HAP-1 (cell line): ENCODE results near the gene GSN.

Source experiments
- DNase-seq, 2 experiments: peaks; one replicate each; pipeline ENCODE4 v3.0.0-alpha.2; 2016 to 2020; ENCODE audit warnings: low spot score in 2 of 2
- H3K27me3 ChIP-seq: fragments of 250-450 bp; sonication (Bioruptor Pico); 2 replicates; pipeline ENCODE4 v1.5.1; 2020; ENCODE audit warnings: low read depth, mild to moderate bottlenecking, moderate library complexity
- H3K36me3 ChIP-seq: fragments of 250-450 bp; sonication (Bioruptor Pico); replicated peaks from 2 replicates; pipeline ENCODE4 v1.5.1; 2020; ENCODE audit warnings: mild to moderate bottlenecking
- H3K4me1 ChIP-seq: fragments of 250-450 bp; sonication (Bioruptor Pico); 2 replicates; pipeline ENCODE4 v1.5.1; 2020; ENCODE audit warnings: mild to moderate bottlenecking
- H3K4me3 ChIP-seq: fragments of 250-450 bp; sonication (Bioruptor Pico); 2 replicates; pipeline ENCODE4 v1.5.1; 2020; ENCODE audit warnings: mild to moderate bottlenecking, moderate library complexity
- H3K9me3 ChIP-seq: fragments of 250-450 bp; sonication (Bioruptor Pico); 2 replicates; pipeline ENCODE4 v1.5.1; 2020; ENCODE audit warnings: mild to moderate bottlenecking, moderate library complexity
- in situ Hi-C: fragments of 300-500 bp; cut with MboI; formaldehyde crosslinking; loops from 3 replicates; pipeline ENCODE4 v1.14.3; 2020; ENCODE audit warnings: low sequenced_read_pairs, inconsistent platforms, mixed read lengths

GSN gene

DNA sequence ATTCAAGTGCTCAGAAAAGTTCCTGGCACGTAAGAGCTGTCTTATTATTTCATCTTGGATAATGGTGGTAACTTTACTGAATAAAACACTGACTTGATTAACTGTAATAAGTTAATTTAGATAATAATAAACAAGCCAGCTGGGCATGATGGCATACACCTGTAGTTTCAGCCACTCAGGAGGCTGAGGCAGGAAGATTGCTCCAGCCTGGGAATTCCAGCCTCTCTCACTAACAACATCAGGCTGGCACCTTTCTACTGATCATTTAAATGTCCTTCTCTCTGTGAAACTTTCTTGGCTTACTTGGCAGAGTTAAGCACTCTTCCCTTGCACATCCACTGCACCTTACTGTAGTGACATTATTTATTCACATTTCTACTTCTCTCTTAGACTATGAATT, 82.1 kb downstream of the GSN start:
- Histone ChIP-seq H3K27me3 (no peaks in the 10 kb centered on the region), H3K9me3 (no peaks in the 10 kb centered on the region), H3K36me3 (peaks cover 28% of the 10 kb centered on the region), H3K4me3 (no peak overlapping the region), H3K4me1 (no peaks in the 10 kb centered on the region)
- no peak for DNase-seq
- in situ Hi-C loops: no loop called here

DNA sequence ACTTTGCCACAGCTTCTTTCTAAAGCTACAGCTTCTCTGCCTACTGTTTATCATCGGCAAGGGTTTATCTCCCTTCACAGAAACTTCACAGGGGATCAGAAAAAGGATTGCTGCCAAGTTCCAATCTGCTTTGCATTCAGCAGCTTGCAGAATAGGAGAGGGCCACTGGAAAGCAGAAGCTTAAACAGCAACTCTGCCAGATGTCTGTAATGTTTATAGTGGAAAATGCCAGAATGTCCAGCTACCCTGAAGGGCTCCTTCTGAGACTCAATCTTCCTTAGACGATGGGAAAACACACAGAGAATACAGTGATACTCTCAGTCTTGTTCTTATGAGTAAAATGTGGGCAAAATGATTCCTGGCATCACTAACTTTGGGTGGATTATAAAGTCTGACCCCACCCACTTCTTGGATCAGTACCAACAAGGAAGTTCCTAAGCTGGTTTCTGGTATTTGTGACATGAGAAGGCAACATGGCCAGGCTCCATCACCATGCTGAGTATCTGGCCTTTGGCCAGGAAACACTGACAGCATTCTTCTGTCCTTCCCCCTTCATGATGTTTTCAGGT, 83.1 kb downstream of the GSN start:
- in situ Hi-C loops: no loop called here
- no peak overlapping the region for H3K4me3 ChIP-seq
- H3K36me3 ChIP-seq: peaks cover 28% of the 10 kb centered on the region
- no peaks in the 10 kb centered on the region for H3K4me1 ChIP-seq
- DNase-seq: no peak
- H3K27me3 ChIP-seq: no peaks in the 10 kb centered on the region
- H3K9me3 ChIP-seq: no peaks in the 10 kb centered on the region

DNA sequence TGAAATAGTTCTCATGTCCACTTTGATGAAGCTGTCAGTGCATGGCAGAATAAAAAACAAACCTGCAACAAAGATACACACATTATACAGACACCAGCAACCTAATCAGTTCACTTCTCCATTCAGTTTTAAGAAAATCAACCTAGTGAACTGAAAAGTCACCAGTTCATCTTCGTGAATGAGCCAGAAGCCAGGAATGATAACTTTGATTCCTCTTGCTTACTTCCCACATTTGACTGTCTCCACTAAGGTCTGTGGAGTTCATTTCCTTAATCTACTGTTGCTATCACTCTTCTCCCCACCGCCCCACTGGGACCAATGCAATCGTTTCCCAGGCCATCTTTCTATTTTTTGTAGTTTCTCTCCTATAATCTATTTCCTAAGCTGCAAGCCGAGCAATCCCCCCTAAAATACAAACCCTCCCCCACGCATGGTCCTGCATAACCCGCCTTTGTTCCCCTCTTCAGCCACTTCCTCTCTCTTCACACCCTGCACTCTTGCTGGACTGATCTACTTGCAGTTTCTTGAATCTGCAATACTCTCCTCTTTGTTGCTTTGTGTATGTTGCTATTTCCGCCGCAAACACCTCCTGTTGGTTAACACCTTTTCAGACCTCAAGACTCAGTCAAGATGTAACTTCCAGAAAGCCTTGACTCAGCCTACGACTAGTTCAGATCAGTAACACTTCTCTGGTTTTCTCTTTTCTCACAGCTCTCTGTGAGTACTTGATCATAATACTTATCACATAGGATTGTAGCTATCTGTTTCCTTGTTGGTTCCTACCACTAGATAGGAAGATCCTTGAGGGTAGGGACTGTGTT, 85.5 kb downstream of the GSN start:
- in situ Hi-C loops: no loop called here
- Histone ChIP-seq H3K27me3 (no peaks in the 10 kb centered on the region), H3K9me3 (no peaks in the 10 kb centered on the region), H3K4me3 (no peak overlapping the region), H3K36me3 (peaks cover 11% of the 10 kb centered on the region), H3K4me1 (no peaks in the 10 kb centered on the region)
- no peak for DNase-seq

DNA sequence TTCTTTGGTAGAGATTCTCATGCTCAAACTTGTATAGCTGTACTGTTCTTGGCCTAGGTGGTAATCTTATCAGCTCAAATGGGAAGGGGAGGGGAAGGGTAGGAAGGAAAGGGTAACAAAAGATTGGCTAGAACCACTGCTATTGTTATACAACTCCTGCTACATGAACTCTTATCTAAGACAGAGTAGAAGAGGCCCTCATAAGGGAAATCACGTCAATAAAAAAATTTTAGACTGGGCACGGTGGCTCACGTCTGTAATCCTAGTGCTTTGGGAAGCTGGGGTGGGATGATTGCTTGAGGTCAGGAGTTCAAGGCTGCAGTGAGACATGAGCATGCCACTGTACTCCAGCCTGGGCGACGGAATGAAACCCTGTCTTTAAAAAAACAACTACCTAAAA, 86.2 kb downstream of the GSN start:
- H3K36me3 ChIP-seq: peaks cover 8% of the 10 kb centered on the region; the same call in 1 of the 2 replicates
- no peak overlapping the region for H3K4me3 ChIP-seq
- in situ Hi-C loops: no loop called here
- no peaks in the 10 kb centered on the region for H3K27me3 ChIP-seq
- H3K9me3 ChIP-seq: no peaks in the 10 kb centered on the region
- no peak for DNase-seq
- no peaks in the 10 kb centered on the region for H3K4me1 ChIP-seq

DNA sequence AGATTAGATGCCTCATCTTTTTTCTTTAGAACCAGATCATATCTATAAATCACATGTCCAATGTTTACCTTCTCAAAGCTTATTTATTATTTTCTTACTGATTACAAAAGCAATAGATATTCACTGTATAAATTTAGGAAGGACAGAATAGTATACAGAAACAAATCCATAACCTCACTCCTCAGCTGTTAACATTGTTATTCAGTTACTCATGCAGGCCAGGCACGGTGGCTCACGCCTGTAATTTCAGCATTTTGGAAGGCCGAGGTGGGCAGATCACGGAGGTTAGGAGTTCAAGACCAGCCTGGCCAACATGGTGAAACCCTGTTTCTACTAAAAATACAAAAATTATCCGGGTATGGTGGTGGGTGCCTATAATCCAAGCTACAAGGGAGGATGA, 86.8 kb downstream of the GSN start:
- no peaks in the 10 kb centered on the region for H3K9me3 ChIP-seq
- H3K36me3 ChIP-seq: peaks cover 8% of the 10 kb centered on the region; the same call in 1 of the 2 replicates
- H3K4me3 ChIP-seq: no peak overlapping the region
- DNase-seq: no peak
- H3K27me3 ChIP-seq: no peaks in the 10 kb centered on the region
- in situ Hi-C loops: no loop called here
- peaks cover 4% of the 10 kb centered on the region; the same call in 1 of the 2 replicates for H3K4me1 ChIP-seq

DNA sequence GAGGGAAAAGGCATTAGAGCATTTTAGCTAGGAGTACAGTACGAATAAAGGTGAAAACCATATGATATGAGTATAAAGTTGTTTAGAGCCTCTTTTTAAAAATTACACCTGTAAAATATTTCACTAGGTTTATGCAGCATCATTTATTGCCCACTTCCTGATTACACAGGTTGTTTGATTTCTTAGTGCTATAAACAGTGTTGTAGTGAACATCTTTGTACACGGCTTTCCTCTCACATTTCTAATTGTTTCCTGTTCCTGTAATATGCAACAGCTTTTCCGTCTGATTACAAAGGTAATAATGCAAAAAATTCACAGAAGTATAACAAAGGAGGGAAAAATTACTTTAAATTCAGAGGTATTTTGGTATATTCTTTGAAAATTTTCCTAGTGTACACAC, 89.0 kb downstream of the GSN start:
- Histone ChIP-seq H3K9me3 (no peaks in the 10 kb centered on the region), H3K36me3 (peaks cover 8% of the 10 kb centered on the region; the same call in 1 of the 2 replicates), H3K4me3 (no peak overlapping the region), H3K27me3 (no peaks in the 10 kb centered on the region), H3K4me1 (peaks cover 4% of the 10 kb centered on the region; the same call in 1 of the 2 replicates)
- DNase-seq: no peak
- in situ Hi-C loops: no loop called here

DNA sequence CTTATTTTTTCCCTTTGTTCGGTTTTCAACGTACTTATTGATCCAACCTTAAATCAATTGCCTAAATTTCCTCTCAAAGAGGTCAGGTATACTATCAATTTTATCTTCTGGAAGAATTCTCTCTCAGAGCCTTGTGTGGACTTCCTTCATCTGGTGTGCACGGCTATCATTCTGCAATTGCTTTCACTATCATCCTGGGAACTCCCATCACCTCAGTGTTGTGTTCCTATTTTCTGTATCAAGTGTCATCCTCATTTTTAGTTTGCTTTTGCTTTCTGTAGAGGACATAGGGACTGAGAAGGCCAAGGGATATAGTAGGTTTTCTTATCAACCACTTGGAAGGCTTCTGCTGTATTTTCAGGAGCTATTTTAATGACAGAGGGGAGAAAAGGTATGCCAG, 90.8 kb downstream of the GSN start:
- Histone ChIP-seq H3K36me3 (peaks cover 3% of the 10 kb centered on the region; the same call in 1 of the 2 replicates), H3K4me1 (peaks cover 11% of the 10 kb centered on the region), H3K27me3 (no peaks in the 10 kb centered on the region), H3K4me3 (no peak overlapping the region), H3K9me3 (no peaks in the 10 kb centered on the region)
- in situ Hi-C loops: no loop called here
- DNase-seq: no peak

DNA sequence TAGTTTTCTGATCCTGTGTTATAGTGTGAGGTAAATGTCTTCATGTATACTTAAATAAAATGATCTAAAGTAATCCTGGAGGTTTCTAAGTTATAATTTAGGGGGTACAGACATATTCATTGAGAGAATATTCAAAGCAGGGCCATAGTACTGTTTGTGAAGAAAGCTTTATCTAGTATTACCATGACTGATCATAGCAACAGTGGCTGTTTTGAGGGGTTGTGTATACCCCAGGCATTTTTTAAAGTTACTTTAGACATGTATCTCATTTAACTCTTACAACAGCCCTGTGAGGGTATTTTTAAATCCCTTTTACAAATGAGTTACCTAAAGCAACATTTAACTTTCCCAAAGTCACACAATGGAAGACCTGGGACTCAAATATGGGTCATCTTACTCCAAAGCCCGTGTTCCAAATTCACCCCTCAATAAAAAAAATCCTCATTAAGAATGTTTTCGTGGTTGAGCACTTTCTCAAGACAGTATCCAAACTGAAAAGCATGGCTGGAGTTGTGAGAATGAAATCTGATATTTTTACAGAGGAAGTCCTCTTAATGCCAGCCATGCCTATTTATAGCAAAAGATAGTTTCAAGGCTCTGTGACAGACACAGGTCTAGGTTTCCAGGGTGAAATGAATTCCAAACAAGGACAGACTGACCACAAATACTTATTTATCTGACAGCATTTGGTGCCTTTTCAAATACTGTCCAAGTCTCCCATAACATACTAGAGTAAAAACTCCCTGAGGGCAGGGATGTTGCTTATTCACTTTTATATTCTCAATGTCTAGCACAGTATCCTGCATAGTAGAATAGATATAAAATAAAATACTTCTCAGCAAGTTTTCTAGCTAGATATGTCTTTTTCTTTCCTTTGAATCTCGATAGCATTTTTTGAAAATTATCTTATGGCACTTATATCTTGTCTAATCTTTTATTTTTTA, 91.7 kb downstream of the GSN start:
- H3K36me3 ChIP-seq: no peaks in the 10 kb centered on the region
- no peaks in the 10 kb centered on the region for H3K9me3 ChIP-seq
- no peaks in the 10 kb centered on the region for H3K27me3 ChIP-seq
- in situ Hi-C loops: no loop called here
- H3K4me3 ChIP-seq: no peak overlapping the region
- peaks cover 19% of the 10 kb centered on the region for H3K4me1 ChIP-seq
- no peak for DNase-seq

DNA sequence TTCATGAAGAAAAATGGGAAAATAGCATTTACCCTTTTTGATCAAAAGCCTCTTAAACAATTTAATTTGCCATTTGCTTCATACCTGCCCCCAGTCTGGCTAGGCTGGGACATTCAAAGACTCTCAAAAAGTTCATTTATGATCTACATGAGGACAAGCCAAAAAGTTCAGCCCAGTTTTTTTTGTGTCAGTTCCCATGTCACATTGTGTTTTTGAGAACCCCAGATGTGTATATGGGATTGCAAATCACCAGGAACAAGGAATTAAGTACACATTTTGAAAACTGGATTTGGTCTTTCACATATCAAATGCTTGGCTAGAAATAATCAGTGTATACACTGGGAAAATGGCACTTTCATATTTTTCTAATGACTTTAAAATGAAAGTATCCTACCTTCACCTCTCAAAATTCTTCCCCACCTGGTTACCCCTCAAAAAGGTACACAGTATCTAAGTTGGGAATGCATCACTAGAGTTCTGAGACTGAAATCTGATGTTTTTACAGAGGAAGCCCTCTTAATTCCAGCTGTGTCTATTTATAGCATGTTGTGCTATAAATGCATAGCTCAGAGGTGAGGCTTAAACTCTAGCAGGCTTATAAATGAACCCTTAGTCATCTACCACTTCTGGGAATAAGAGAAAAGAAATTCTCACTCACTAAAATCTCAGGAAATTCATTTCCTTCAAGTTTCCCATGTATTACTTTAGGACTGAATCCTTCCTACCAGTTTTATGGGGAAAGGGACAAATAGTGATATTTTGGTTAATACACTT, 92.8 kb downstream of the GSN start:
- Histone ChIP-seq H3K4me1 (peaks cover 19% of the 10 kb centered on the region), H3K36me3 (no peaks in the 10 kb centered on the region), H3K4me3 (no peak overlapping the region), H3K9me3 (no peaks in the 10 kb centered on the region), H3K27me3 (no peaks in the 10 kb centered on the region)
- DNase-seq: no peak
- in situ Hi-C loops: no loop called here

DNA sequence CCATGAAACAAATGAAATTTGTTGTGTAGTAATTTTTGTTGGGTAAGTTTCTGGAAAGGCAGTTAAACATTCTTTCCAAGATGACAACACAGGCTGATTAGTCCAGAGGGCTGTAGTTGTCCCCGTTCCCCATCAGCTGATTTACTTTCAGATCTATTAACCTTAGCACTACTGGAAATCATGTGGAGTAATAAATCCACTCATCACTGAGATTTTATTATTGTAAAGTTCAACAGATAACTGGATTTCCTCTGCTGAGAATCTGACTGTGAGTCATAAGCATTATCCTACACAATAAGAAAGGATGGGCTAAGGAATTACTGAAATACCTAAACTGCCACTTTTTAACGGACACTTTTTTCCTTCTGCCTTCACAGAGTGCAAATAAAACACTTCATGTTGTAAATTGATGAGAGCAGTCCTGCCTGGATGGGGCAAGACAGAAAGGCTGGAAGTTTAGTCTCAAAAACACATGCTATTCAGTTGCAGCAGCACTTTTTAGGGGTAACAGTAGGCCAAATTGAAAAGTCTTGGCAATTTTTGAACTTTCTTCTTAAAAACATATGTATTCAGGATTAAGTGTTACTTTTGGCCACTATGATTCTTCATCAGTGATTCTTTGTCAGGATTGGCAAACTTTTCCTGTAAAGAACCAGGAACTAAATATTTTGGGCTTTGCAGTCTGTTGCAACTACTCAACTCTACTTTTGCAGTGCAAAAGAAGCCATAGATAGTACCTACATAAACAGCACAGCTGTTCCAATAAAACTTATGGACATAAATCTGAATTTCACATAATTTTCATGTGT, 95.1 kb downstream of the GSN start:
- in situ Hi-C loops: no loop called here
- Histone ChIP-seq H3K27me3 (no peaks in the 10 kb centered on the region), H3K4me3 (no peak overlapping the region), H3K4me1 (peaks cover 26% of the 10 kb centered on the region), H3K36me3 (no peaks in the 10 kb centered on the region), H3K9me3 (no peaks in the 10 kb centered on the region)
- DNase-seq: peak in 1 of 2 experiments; percentile 28

DNA sequence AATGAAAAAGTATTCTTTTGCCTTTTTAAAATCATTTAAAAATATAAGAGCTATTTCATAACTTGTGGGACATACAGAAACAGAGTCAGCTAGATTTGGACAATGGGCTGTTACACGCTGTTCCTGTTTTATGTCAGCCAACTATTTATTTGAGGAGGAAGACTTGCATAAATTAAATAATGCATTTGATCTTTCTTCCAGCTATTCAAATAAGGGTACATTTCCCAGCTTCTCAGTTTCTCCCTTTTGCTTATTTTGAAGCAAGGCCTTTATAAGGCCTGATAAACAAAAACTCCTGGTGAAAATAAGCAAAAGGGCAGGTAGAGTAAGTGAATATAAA, 95.6 kb downstream of the GSN start:
- H3K4me3 ChIP-seq: no peak overlapping the region
- H3K4me1 ChIP-seq: peaks cover 31% of the 10 kb centered on the region

DNA sequence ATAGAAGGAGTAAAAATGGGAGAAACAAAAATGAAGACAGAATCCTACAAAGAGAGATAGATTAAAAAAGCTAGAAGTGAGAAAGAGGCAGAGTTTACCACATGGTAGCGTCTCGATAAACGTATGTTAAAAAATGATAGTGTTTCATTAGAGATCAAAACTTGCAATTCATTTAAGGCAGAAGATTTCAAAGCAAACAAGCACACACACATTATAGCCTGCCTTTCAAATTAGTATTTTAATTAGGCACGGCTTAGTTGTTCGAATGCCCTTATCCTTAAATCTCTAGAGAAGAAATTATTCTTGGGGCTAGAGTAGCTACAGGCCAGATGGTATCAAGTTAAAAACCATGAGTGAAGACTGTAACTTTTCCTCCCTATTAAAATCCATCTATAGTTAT, 96.1 kb downstream of the GSN start:
- H3K4me1 ChIP-seq: peaks cover 33% of the 10 kb centered on the region
- H3K9me3 ChIP-seq: no peaks in the 10 kb centered on the region
- no peak overlapping the region for H3K4me3 ChIP-seq
- no peaks in the 10 kb centered on the region for H3K27me3 ChIP-seq
- no peaks in the 10 kb centered on the region for H3K36me3 ChIP-seq
- no peak for DNase-seq
- in situ Hi-C loops: no loop called here

More for the DNA sequence above, 95.6 kb downstream of the GSN start:
- in situ Hi-C loops: no loop called here
- no peaks in the 10 kb centered on the region for H3K36me3 ChIP-seq
- DNase-seq: no peak
- no peaks in the 10 kb centered on the region for H3K27me3 ChIP-seq
- no peaks in the 10 kb centered on the region for H3K9me3 ChIP-seq

DNA sequence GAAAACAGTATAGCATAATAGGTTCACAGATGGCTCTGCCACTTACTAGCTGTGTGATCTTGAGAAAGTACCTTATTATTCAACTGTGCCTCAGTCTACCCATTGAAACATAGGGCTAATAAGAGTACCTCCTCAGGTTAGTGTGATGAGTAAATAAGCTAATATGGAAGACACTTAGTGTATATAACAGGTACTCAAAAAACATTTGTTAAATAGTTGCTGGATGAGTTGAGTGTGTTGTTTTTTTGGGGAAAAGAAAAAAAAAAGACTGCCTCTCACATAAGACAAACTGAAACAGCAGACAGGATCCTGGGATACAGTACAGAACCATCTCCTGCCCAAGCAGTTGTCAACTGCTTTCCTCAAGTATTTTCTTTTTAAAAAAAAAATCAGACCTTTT, 96.9 kb downstream of the GSN start:
- DNase-seq: no peak
- Histone ChIP-seq H3K4me3 (no peak overlapping the region), H3K36me3 (no peaks in the 10 kb centered on the region), H3K27me3 (no peaks in the 10 kb centered on the region), H3K4me1 (peaks cover 31% of the 10 kb centered on the region), H3K9me3 (no peaks in the 10 kb centered on the region)
- in situ Hi-C loops: no loop called here
